ENCODE data around the gene ANAPC5.

DNA sequence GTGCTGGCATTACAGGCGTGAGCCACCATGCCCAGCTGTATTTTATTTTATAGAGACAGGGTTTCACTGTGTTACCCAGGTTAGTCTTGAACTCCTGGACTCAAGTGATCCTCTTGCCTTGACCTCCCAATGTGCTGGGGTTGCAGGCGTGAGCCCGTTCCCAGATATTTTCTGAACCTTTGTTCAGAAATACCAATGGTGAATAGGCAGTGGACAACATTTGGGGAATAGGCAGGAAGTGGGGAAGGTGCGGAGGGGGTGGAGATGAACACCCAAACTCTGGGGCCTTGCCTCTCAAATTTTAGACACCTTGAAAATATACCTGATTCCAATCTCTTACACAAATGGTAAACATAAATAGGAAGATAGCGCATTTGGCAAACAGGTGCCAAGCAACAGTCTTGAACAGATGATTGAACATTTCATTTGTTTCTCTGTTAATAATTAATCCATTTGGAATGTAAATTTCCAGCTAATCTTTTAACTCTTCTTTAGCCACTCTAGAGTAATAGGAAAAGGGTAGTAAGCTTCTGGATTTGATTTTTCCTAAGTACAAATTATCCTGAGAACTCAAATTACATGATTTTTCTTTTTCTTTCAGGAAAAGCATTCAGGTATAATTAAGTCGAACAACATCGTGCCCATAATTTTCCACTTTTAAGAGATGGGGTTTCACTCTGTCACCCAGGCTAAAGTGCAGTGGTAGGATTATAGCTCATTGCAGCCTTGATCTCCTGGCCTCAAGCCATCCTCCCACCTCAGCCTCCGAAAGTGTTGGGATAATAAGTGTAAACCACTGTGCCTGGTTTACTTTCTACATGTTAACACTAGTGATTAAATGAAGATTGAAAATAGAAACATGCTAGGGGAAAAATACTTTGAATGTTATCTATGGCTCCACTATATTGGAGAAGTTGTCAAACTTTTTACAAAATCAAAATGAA is 24.8 kb upstream of the ANAPC5 start:
- TF ChIP-seq, protein P1, sequence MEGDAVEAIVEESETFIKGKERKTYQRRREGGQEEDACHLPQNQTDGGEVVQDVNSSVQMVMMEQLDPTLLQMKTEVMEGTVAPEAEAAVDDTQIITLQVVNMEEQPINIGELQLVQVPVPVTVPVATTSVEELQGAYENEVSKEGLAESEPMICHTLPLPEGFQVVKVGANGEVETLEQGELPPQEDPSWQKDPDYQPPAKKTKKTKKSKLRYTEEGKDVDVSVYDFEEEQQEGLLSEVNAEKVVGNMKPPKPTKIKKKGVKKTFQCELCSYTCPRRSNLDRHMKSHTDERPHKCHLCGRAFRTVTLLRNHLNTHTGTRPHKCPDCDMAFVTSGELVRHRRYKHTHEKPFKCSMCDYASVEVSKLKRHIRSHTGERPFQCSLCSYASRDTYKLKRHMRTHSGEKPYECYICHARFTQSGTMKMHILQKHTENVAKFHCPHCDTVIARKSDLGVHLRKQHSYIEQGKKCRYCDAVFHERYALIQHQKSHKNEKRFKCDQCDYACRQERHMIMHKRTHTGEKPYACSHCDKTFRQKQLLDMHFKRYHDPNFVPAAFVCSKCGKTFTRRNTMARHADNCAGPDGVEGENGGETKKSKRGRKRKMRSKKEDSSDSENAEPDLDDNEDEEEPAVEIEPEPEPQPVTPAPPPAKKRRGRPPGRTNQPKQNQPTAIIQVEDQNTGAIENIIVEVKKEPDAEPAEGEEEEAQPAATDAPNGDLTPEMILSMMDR (IDR thresholded peaks at IDR 0.05): no peak
- no peak for TF ChIP-seq POLR2AphosphoS5 (IDR thresholded peaks at IDR 0.05)
- TF ChIP-seq POLR2A (IDR thresholded peaks at IDR 0.05): no peak
